Neuronal stem cell (in vitro differentiated cells): Measurements from ENCODE around the gene ANXA6.

Experiments used
- DNase-seq: peaks from one replicate; pipeline ENCODE4 v3.0.0-alpha.2; 2013; ENCODE audit warnings: low spot score
- H2AFZ ChIP-seq: one replicate; pipeline ENCODE4 v1.6.1; 2013; ENCODE audit warnings: mild to moderate bottlenecking, low read length, inconsistent platforms
- H2AK5ac ChIP-seq: 2 replicates; pipeline ENCODE4 v1.6.1; 2013; ENCODE audit warnings: low read depth, mild to moderate bottlenecking, inconsistent platforms, low read length, moderate library complexity, mixed read lengths
- H2BK120ac ChIP-seq: 2 replicates; pipeline ENCODE4 v1.6.1; 2013; ENCODE audit warnings: low read depth, mild to moderate bottlenecking, inconsistent platforms, low read length, moderate library complexity, mixed read lengths
- H2BK12ac ChIP-seq: one replicate; pipeline ENCODE4 v1.6.1; 2013; ENCODE audit warnings: low read length, inconsistent platforms
- H2BK15ac ChIP-seq: 2 replicates; pipeline ENCODE4 v1.6.1; 2013; ENCODE audit warnings: mild to moderate bottlenecking, low read length, inconsistent platforms, mixed read lengths
- H2BK5ac ChIP-seq: one replicate; pipeline ENCODE4 v1.6.1; 2013; ENCODE audit warnings: inconsistent platforms, mild to moderate bottlenecking, low read length, moderate library complexity
- H3K14ac ChIP-seq: one replicate; pipeline ENCODE4 v1.6.1; 2013; ENCODE audit warnings: low read length, inconsistent platforms
- H3K18ac ChIP-seq: 2 replicates; pipeline ENCODE4 v1.6.1; 2013; ENCODE audit warnings: low read length, inconsistent platforms
- H3K23ac ChIP-seq: 2 replicates; pipeline ENCODE4 v1.6.1; 2013; ENCODE audit warnings: low read depth, mild to moderate bottlenecking, mixed read lengths, low read length, inconsistent platforms; ENCODE audit not compliant: poor library complexity
- H3K27ac ChIP-seq: replicated peaks from 3 replicates; pipeline ENCODE4 v1.5.1; 2013; ENCODE audit warnings: low read length, inconsistent platforms
- H3K27me3 ChIP-seq, 3 experiments: 2 replicates each; pipeline ENCODE4 v1.6.1; 2013; ENCODE audit warnings: low read length in 3 of 3, mild to moderate bottlenecking in 2 of 3, inconsistent platforms in 1 of 3, low read depth in 1 of 3, mixed read lengths in 1 of 3, moderate library complexity in 1 of 3; ENCODE audit not compliant: control insufficient read depth in 3 of 3, insufficient read depth in 3 of 3
- H3K36me3 ChIP-seq, 2 donors: replicated peaks in 1 of 2; 2 replicates each; pipeline ENCODE4 v1.6.1; 2013; ENCODE audit warnings: low read length in 2 of 2; ENCODE audit not compliant: control insufficient read depth in 2 of 2, insufficient read depth in 2 of 2
- H3K4ac ChIP-seq: 2 replicates; pipeline ENCODE4 v1.6.1; 2013; ENCODE audit warnings: inconsistent platforms, mild to moderate bottlenecking, low read length, moderate library complexity
- H3K4me1 ChIP-seq, 2 donors: 1 replicate in 1 of 2; 2 replicates in 1 of 2; pipeline ENCODE4 v1.6.1; 2013; ENCODE audit warnings: low read length in 2 of 2, low read depth in 1 of 2; ENCODE audit not compliant: control insufficient read depth in 2 of 2, insufficient read depth in 1 of 2
- H3K4me2 ChIP-seq: one replicate; pipeline ENCODE4 v1.6.1; 2013; ENCODE audit warnings: mild to moderate bottlenecking, low read length, inconsistent platforms; ENCODE audit not compliant: insufficient read depth, poor library complexity, severe bottlenecking
- H3K4me3 ChIP-seq, 2 donors: 2 replicates each; pipeline ENCODE4 v1.5.1; 2013; ENCODE audit warnings: low read length in 2 of 2, mild to moderate bottlenecking in 2 of 2, inconsistent platforms in 1 of 2, moderate library complexity in 1 of 2
- H3K79me1 ChIP-seq: one replicate; pipeline ENCODE4 v1.6.1; 2013; ENCODE audit warnings: low read depth, mild to moderate bottlenecking, inconsistent platforms, low read length, moderate library complexity
- H3K9ac ChIP-seq: one replicate; pipeline ENCODE4 v1.6.1; 2013; ENCODE audit warnings: mild to moderate bottlenecking, low read depth, low read length, inconsistent platforms; ENCODE audit not compliant: poor library complexity
- H3K9me3 ChIP-seq, 2 donors: replicated peaks in 1 of 2; 2 replicates each; pipeline versions ENCODE3 to v1.6.1; 2013; ENCODE audit warnings: low read length in 2 of 2, mild to moderate bottlenecking in 2 of 2, inconsistent platforms in 1 of 2, low read depth in 1 of 2, mixed read lengths in 1 of 2, moderate library complexity in 1 of 2; ENCODE audit not compliant: control insufficient read depth in 2 of 2, insufficient read depth in 1 of 2
- H4K8ac ChIP-seq: one replicate; pipeline ENCODE4 v1.6.1; 2013; ENCODE audit warnings: low read depth, mild to moderate bottlenecking, inconsistent platforms, low read length, moderate library complexity
- H4K91ac ChIP-seq: one replicate; pipeline ENCODE4 v1.6.1; 2013; ENCODE audit warnings: low read length, low read depth, mild to moderate bottlenecking, inconsistent platforms; ENCODE audit not compliant: poor library complexity
- WGBS, 2 donors: extraction: QIAGEN DNeasy Blood & Tissue Kit; methylation state at CpG; one replicate each; pipeline ENCODE4 v1.1.7; 2013; ENCODE audit warnings: missing lambda C conversion rate in 2 of 2, mixed read lengths in 1 of 2; ENCODE audit not compliant: insufficient read length in 2 of 2, insufficient replicate concordance in 1 of 2; ENCODE audit errors: extremely low coverage in 2 of 2; 5-methylcytosine and 5-hydroxymethylcytosine counted together

Gene ANXA6

GRCh38 chr5:151086192-151086869, 71.2 kb downstream of the ANXA6 start:
- Histone ChIP-seq H3K27ac (no peak overlapping the region), H3K9ac (no peak overlapping the region), H3K4me3 (no peak overlapping the region), H3K23ac (no peak overlapping the region), H2AK5ac (no peak overlapping the region), H3K18ac (no peak overlapping the region), H3K36me3 (no peaks in the 10 kb centered on the region), H2BK15ac (no peak overlapping the region), H4K91ac (no peak overlapping the region), H3K27me3 (peaks cover 0 to 10% (median 0%) of the 10 kb centered on the region in 3 experiments), H3K9me3 (no peaks in the 10 kb centered on the region), H2AFZ (no peak overlapping the region), H2BK120ac (no peak overlapping the region), H4K8ac (no peak overlapping the region), H2BK12ac (no peak overlapping the region), H3K4ac (no peak overlapping the region), H3K14ac (no peak overlapping the region), H3K4me1 (no peaks in the 10 kb centered on the region), H3K79me1 (no peaks in the 10 kb centered on the region), H2BK5ac (no peak overlapping the region), H3K4me2 (no peak overlapping the region)
- WGBS, 2 donors = no CpG with 5 or more reads among the region's 6 CpGs
- DNase-seq = no peak

DNA sequence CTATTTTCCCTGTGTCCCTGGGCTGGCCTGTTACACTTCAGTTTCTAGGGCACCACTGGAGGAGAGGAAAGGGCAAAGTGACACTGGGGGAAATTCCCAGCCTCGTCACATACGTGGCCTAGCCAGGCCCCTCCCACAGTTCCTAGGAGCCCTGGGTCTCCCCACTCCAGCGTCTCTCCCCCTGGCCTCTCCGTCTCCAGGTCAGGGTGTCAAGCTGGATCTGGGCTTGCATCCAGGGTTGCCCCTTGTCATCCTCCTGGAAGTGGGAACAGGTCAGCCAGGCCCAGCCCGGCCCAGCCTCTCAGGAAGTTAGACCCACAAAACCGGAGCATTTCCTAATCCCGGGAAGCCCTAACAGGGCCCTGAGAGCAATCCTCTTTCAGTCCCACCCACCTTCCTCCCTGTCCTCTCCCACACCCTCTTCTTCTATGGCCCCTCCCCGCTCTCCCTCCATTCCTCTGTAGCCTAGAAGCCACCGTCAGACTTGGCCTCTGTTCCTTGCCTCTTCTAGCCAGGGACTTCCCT, 72.0 kb downstream of the ANXA6 start:
- H2BK15ac ChIP-seq = no peak overlapping the region
- H3K9ac ChIP-seq = no peak overlapping the region
- H3K27ac ChIP-seq = no peak overlapping the region
- no peak overlapping the region for H3K4ac ChIP-seq
- H2BK12ac ChIP-seq = no peak overlapping the region
- no CpG with 5 or more reads among the region's 9 CpGs for WGBS, 2 donors
- no peaks in the 10 kb centered on the region for H3K36me3 ChIP-seq
- no peak overlapping the region for H4K8ac ChIP-seq
- H2AFZ ChIP-seq = peak overlapping the region; percentile 64
- H3K4me1 ChIP-seq = no peaks in the 10 kb centered on the region
- H4K91ac ChIP-seq = no peak overlapping the region
- no peak overlapping the region for H2BK120ac ChIP-seq
- peak overlapping the region; percentile 64 for H3K18ac ChIP-seq
- H3K4me3 ChIP-seq = no peak overlapping the region
- H3K14ac ChIP-seq = no peak overlapping the region
- no peaks in the 10 kb centered on the region for H3K9me3 ChIP-seq
- H3K4me2 ChIP-seq = no peak overlapping the region
- DNase-seq = no peak
- no peak overlapping the region for H2BK5ac ChIP-seq
- peaks cover 0 to 10% (median 0%) of the 10 kb centered on the region in 3 experiments for H3K27me3 ChIP-seq
- H2AK5ac ChIP-seq = no peak overlapping the region
- peaks cover 2% of the 10 kb centered on the region for H3K79me1 ChIP-seq
- no peak overlapping the region for H3K23ac ChIP-seq

GRCh38 chr5:151084363-151084762, 73.2 kb downstream of the ANXA6 start:
- Histone ChIP-seq H2BK15ac (no peak overlapping the region), H2BK5ac (no peak overlapping the region), H3K4ac (no peak overlapping the region), H3K9me3 (no peaks in the 10 kb centered on the region), H2AK5ac (no peak overlapping the region), H3K4me1 (peaks cover 0 to 4% of the 10 kb centered on the region in 2 donors), H3K27ac (no peak overlapping the region), H2AFZ (no peak overlapping the region), H3K36me3 (no peaks in the 10 kb centered on the region), H3K4me3 (no peak overlapping the region), H2BK120ac (no peak overlapping the region), H2BK12ac (no peak overlapping the region), H3K18ac (no peak overlapping the region), H3K14ac (no peak overlapping the region), H4K91ac (no peak overlapping the region), H3K4me2 (no peak overlapping the region), H3K23ac (no peak overlapping the region), H3K27me3 (peaks cover 0 to 10% (median 0%) of the 10 kb centered on the region in 3 experiments), H3K79me1 (peaks cover 3% of the 10 kb centered on the region), H3K9ac (no peak overlapping the region), H4K8ac (no peak overlapping the region)
- no peak for DNase-seq
- no CpG with 5 or more reads among the region's 7 CpGs for WGBS, 2 donors

DNA sequence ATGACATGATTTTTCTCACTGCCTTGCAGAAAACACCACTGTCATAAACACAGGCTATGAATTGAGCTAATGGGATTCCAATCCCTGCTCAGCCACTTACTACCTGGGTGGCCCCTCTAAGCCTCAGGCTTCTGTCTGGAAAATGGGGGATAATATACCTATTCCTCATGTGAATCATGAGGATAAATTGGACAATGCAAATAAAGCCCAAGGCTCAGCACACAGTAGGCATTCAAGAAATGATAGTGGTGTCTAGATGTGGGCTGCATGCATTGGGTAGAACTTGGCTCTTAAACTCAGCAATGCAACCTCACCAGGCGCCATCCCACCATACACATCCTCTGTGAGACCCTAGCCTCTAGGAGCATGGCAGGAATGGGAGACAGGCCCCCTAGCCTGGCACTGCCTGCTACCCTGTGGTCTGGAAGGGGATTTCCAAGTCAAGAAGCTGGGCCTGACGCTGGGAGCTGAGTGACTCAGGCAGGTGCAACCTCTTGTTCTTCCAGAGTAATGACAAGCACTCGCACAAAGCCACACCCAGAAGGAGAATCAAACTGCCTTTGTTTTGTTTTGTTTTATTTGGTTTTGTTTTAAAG, 74.4 kb downstream of the ANXA6 start:
- DNase-seq = no peak
- Histone ChIP-seq H4K91ac (no peak overlapping the region), H2BK15ac (no peak overlapping the region), H3K4ac (no peak overlapping the region), H3K23ac (no peak overlapping the region), H3K4me2 (no peak overlapping the region), H3K79me1 (peaks cover 3% of the 10 kb centered on the region), H3K4me1 (peaks cover 0 to 4% of the 10 kb centered on the region in 2 donors), H2BK12ac (no peak overlapping the region), H4K8ac (no peak overlapping the region), H3K4me3 (no peak overlapping the region), H3K9me3 (no peaks in the 10 kb centered on the region), H2BK5ac (no peak overlapping the region), H3K18ac (no peak overlapping the region), H2AK5ac (no peak overlapping the region), H2AFZ (no peak overlapping the region), H3K9ac (peak overlapping the region; percentile 7), H3K27me3 (peaks cover 0 to 10% (median 0%) of the 10 kb centered on the region in 3 experiments), H3K27ac (no peak overlapping the region), H3K36me3 (peaks cover 2 to 3% of the 10 kb centered on the region in 2 donors), H2BK120ac (no peak overlapping the region), H3K14ac (no peak overlapping the region)
- WGBS, 2 donors = no CpG with 5 or more reads among the region's 3 CpGs
